ENCODE data around the gene NR1H2.
"Not testable (repeated sequence)": the region's sequence is repeated elsewhere in the genome, so short reads cannot be mapped to it uniquely, and the experiment has no call there.

Gene NR1H2

GRCh38 chr19:50387176-50387867 lies 11.1 kb downstream of the NR1H2 start:
- Histone ChIP-seq H3K27ac (ENCODE audit: low read length) (no peak overlapping the region), H3K27me3 (ENCODE audit: low read depth, low read length) (no peaks in the 10 kb centered on the region), H3K4me3 (ENCODE audit: low read length) (no peak overlapping the region), H3K36me3 (replicated peaks; ENCODE audit: low read depth, low read length) (peaks cover 39% of the 10 kb centered on the region), H3K4me2 (ENCODE audit: low read length) (no peak overlapping the region), H3K9me3 (ENCODE audit: insufficient read depth, low read length) (no peaks in the 10 kb centered on the region), H3K79me2 (ENCODE audit: low read length) (peaks cover 71% of the 10 kb centered on the region), H4K20me1 (ENCODE audit: insufficient read depth, low read length) (peaks cover 22% of the 10 kb centered on the region), H2AFZ (ENCODE audit: low read depth, low read length) (no peak overlapping the region), H3K4me1 (ENCODE audit: low read length) (peaks cover 15% of the 10 kb centered on the region), H3K9ac (ENCODE audit: low read length) (no peak overlapping the region)
- no peak for TF ChIP-seq EZH2phosphoT487 (IDR thresholded peaks at IDR 0.05; ENCODE audit: low read depth)
- TF ChIP-seq CTCF (IDR thresholded peaks at IDR 0.05; ENCODE audit: low read depth, low read length) = no peak

- H4K20me1 ChIP-seq (ENCODE audit: insufficient read depth, low read length) = peaks cover 25% of the 10 kb centered on the region
- no peak overlapping the region for H3K9ac ChIP-seq (ENCODE audit: low read length)
- no peak overlapping the region for H3K27ac ChIP-seq (ENCODE audit: low read length)
- H3K27me3 ChIP-seq (ENCODE audit: low read depth, low read length) = no peaks in the 10 kb centered on the region
- no peaks in the 10 kb centered on the region for H3K9me3 ChIP-seq (ENCODE audit: insufficient read depth, low read length)
- no peak for TF ChIP-seq CTCF (IDR thresholded peaks at IDR 0.05; ENCODE audit: low read depth, low read length)
- TF ChIP-seq EZH2phosphoT487 (IDR thresholded peaks at IDR 0.05; ENCODE audit: low read depth) = no peak
- H3K36me3 ChIP-seq (replicated peaks; ENCODE audit: low read depth, low read length) = peaks cover 45% of the 10 kb centered on the region
- peaks cover 76% of the 10 kb centered on the region for H3K79me2 ChIP-seq (ENCODE audit: low read length)
- peaks cover 15% of the 10 kb centered on the region for H3K4me1 ChIP-seq (ENCODE audit: low read length)
- H2AFZ ChIP-seq (ENCODE audit: low read depth, low read length) = no peak overlapping the region
- no peak overlapping the region for H3K4me3 ChIP-seq (ENCODE audit: low read length)
- no peak overlapping the region for H3K4me2 ChIP-seq (ENCODE audit: low read length)
Observed at GRCh38 chr19:50387868-50388245, 11.6 kb downstream of the NR1H2 start.

- not testable (repeated sequence) for H3K9ac ChIP-seq (ENCODE audit: low read length); H3K9me3 ChIP-seq (ENCODE audit: insufficient read depth, low read length); H2AFZ ChIP-seq (ENCODE audit: low read depth, low read length); H3K4me2 ChIP-seq (ENCODE audit: low read length); H3K4me1 ChIP-seq (ENCODE audit: low read length); H3K27ac ChIP-seq (ENCODE audit: low read length); H3K27me3 ChIP-seq (ENCODE audit: low read depth, low read length); H3K4me3 ChIP-seq (ENCODE audit: low read length)
- Histone ChIP-seq H3K36me3 (replicated peaks; ENCODE audit: low read depth, low read length) (peaks cover 61% of the 10 kb centered on the region), H4K20me1 (ENCODE audit: insufficient read depth, low read length) (peaks cover 22% of the 10 kb centered on the region), H3K79me2 (ENCODE audit: low read length) (peaks cover 89% of the 10 kb centered on the region)
Observed at GRCh38 chr19:50390295-50390694, 14.0 kb downstream of the NR1H2 start.

- peaks cover 18% of the 10 kb centered on the region for H4K20me1 ChIP-seq (ENCODE audit: insufficient read depth, low read length)
- H3K36me3 ChIP-seq (replicated peaks; ENCODE audit: low read depth, low read length) = peaks cover 62% of the 10 kb centered on the region
- H3K9ac ChIP-seq (ENCODE audit: low read length); H3K27me3 ChIP-seq (ENCODE audit: low read depth, low read length); H3K27ac ChIP-seq (ENCODE audit: low read length); H2AFZ ChIP-seq (ENCODE audit: low read depth, low read length); H3K4me3 ChIP-seq (ENCODE audit: low read length); H3K4me2 ChIP-seq (ENCODE audit: low read length); H3K9me3 ChIP-seq (ENCODE audit: insufficient read depth, low read length); H3K4me1 ChIP-seq (ENCODE audit: low read length): not testable (repeated sequence)
- peaks cover 89% of the 10 kb centered on the region for H3K79me2 ChIP-seq (ENCODE audit: low read length)
Observed at GRCh38 chr19:50390952-50391351, 14.7 kb downstream of the NR1H2 start.

- Histone ChIP-seq H2AFZ (ENCODE audit: low read depth, low read length) (no peak overlapping the region), H4K20me1 (ENCODE audit: insufficient read depth, low read length) (peaks cover 14% of the 10 kb centered on the region), H3K9me3 (ENCODE audit: insufficient read depth, low read length) (no peaks in the 10 kb centered on the region), H3K27me3 (ENCODE audit: low read depth, low read length) (no peaks in the 10 kb centered on the region), H3K27ac (ENCODE audit: low read length) (no peak overlapping the region), H3K36me3 (replicated peaks; ENCODE audit: low read depth, low read length) (peaks cover 49% of the 10 kb centered on the region), H3K9ac (ENCODE audit: low read length) (no peak overlapping the region), H3K4me2 (ENCODE audit: low read length) (no peak overlapping the region), H3K79me2 (ENCODE audit: low read length) (peaks cover 87% of the 10 kb centered on the region), H3K4me3 (ENCODE audit: low read length) (no peak overlapping the region), H3K4me1 (ENCODE audit: low read length) (no peaks in the 10 kb centered on the region)
- no peak for TF ChIP-seq EZH2phosphoT487 (IDR thresholded peaks at IDR 0.05; ENCODE audit: low read depth)
- no peak for TF ChIP-seq CTCF (IDR thresholded peaks at IDR 0.05; ENCODE audit: low read depth, low read length)
Observed at GRCh38 chr19:50392759-50393158, 16.5 kb downstream of the NR1H2 start.
